ENCODE results near the gene NAA10.

DNA sequence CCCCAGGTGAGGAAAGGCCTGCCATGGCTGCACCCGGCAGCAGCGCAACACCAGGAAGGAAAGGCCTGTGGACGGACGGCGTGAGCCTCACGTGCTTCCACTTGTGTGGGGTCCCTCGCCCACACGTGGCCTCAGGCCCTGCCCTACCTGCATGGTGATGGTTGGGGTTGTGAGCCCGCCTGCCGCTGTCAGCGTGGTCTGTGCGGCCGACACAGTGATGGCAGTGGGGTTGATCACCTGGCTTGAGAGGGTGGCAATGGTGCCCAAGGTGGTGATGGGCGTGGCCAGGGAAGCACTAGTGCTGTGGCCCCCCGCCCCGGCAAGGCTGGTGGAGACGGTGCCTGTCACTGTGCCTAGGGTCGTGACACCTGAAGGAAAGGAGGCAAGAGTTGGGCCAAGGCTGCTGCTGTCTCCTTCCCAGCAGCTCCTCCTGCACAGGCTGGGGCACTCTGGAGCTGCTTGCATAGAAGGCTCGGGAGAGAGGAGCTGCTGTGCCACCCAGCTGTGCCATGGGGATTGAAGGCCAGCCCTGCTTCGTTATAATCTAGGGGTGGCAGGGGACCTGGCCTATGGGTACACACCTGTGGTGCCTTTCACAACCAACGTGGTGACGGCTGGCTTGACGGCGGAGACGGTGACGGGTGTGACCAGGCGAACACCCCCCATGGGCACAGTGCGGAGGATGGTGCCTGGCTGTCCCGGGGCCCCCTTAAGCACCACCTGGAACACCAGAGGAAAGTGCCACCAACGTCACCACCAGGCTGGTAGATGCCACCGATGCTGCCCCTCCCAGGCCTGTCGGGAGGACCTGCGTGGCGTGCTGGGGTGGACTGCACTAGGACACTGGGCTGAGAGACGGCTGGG is 21.4 kb upstream of the NAA10 start:
- TF ChIP-seq EP300 (IDR thresholded peaks at IDR 0.05): no peak
- TF ChIP-seq POLR2A (IDR thresholded peaks at IDR 0.05): no peak
- TF ChIP-seq, protein P1, sequence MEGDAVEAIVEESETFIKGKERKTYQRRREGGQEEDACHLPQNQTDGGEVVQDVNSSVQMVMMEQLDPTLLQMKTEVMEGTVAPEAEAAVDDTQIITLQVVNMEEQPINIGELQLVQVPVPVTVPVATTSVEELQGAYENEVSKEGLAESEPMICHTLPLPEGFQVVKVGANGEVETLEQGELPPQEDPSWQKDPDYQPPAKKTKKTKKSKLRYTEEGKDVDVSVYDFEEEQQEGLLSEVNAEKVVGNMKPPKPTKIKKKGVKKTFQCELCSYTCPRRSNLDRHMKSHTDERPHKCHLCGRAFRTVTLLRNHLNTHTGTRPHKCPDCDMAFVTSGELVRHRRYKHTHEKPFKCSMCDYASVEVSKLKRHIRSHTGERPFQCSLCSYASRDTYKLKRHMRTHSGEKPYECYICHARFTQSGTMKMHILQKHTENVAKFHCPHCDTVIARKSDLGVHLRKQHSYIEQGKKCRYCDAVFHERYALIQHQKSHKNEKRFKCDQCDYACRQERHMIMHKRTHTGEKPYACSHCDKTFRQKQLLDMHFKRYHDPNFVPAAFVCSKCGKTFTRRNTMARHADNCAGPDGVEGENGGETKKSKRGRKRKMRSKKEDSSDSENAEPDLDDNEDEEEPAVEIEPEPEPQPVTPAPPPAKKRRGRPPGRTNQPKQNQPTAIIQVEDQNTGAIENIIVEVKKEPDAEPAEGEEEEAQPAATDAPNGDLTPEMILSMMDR (IDR thresholded peaks at IDR 0.05): no peak
